Tibial nerve (tissue), 4 donors: ENCODE results near the gene ADGRL3.

Source experiments
- CTCF ChIP-seq, 5 experiments: fragments of 200-600 bp in 3 of 5; fragments of 450-650 bp in 2 of 5; sonication (generic) in 3 of 5; IDR thresholded peaks; one replicate each; pipeline ENCODE4 v1.5.1; 2016 to 2019; ENCODE audit warnings: antibody characterized with exemption in 5 of 5, mild to moderate bottlenecking in 3 of 5, moderate library complexity in 2 of 5
- EP300 ChIP-seq, 2 donors: sonication (generic); formaldehyde crosslinking; IDR thresholded peaks; one replicate each; pipeline ENCODE4 v1.6.1; 2017; ENCODE audit warnings: antibody characterized with exemption in 2 of 2, mild to moderate bottlenecking in 1 of 2

GRCh38 chr4:61841714-61842113, 641.6 kb downstream of the ADGRL3 start:
- no peak for TF ChIP-seq CTCF (IDR thresholded peaks at IDR 0.05)
- no peak for TF ChIP-seq EP300 (IDR thresholded peaks at IDR 0.05)
